Endothelial cell of umbilical vein (primary cell): ENCODE data around the gene ERICH6B.

Source experiments
- CTCF ChIP-seq, 2 donors: IDR thresholded peaks; 1 replicate in 1 of 2; 2 replicates in 1 of 2; pipeline ENCODE4 v1.5.1; 2011; ENCODE audit warnings: low read length in 2 of 2, mild to moderate bottlenecking in 2 of 2, moderate library complexity in 2 of 2, control low read depth in 1 of 2, inconsistent platforms in 1 of 2, low read depth in 1 of 2; ENCODE audit not compliant: insufficient read depth in 1 of 2; ENCODE audit errors: extremely low read depth in 1 of 2
- EZH2 ChIP-seq: IDR thresholded peaks from 2 replicates; pipeline ENCODE4 v1.6.1; 2012; ENCODE audit warnings: borderline replicate concordance, low read depth, mild to moderate bottlenecking, moderate library complexity, low read length, inconsistent platforms; ENCODE audit not compliant: severe bottlenecking
- FOS ChIP-seq: IDR thresholded peaks from 2 replicates; pipeline ENCODE4 v1.6.1; 2011; ENCODE audit warnings: mild to moderate bottlenecking, low read length, moderate library complexity, borderline replicate concordance; ENCODE audit not compliant: insufficient read depth
- JUN ChIP-seq: IDR thresholded peaks from 2 replicates; pipeline ENCODE4 v1.6.1; 2011; ENCODE audit warnings: borderline replicate concordance, low read depth; ENCODE audit not compliant: insufficient read length, insufficient read depth
- MAX ChIP-seq: IDR thresholded peaks from 2 replicates; pipeline ENCODE4 v1.6.1; 2011; ENCODE audit not compliant: insufficient read depth, insufficient read length
- POLR2A ChIP-seq: IDR thresholded peaks from 2 replicates; pipeline ENCODE4 v1.6.1; 2012; ENCODE audit warnings: low read depth, mild to moderate bottlenecking, control low read depth, low read length
- POLR2AphosphoS5 ChIP-seq: IDR thresholded peaks from 2 replicates; pipeline ENCODE4 v1.6.1; 2012; ENCODE audit warnings: low read depth, mild to moderate bottlenecking, control low read depth, low read length, moderate library complexity; ENCODE audit not compliant: insufficient read depth

DNA sequence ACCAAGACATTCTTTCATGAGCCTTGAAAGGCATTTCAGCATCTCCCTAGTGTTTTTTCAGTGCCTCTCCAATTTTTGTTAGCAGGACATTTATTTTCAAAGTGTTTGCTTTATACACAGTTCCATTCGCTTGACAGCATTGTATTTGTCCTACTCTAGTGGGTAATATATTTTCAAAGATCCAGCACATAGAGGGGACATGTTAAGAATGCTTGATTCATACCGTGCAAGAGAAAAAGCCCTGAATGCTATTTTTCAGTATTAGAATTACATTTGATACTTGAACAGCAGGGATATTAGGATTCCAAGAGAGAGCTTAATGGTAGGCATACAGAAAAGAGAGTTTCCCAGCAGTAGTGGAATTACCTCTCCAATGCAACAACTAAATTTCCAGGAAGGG, 21.3 kb downstream of the ERICH6B start:
- TF ChIP-seq MAX: no peak
- no peak for TF ChIP-seq CTCF (IDR thresholded peaks at IDR 0.05; ENCODE audit: extremely low read depth in 1 of 2, insufficient read depth in 1 of 2, low read depth in 1 of 2, low read length in 2 of 2)
- TF ChIP-seq POLR2AphosphoS5: no peak
- no peak for TF ChIP-seq JUN
- TF ChIP-seq POLR2A: no peak
- TF ChIP-seq FOS: no peak
- TF ChIP-seq EZH2: no peak
